NCI-H2196 (cell line): ENCODE measurements around the gene SRRM4.
A peak's percentile ranks its signal among the peaks of the same experiment; 100 is the strongest.
"Not testable (repeated sequence)": the region's sequence is repeated elsewhere in the genome, so short reads cannot be mapped to it uniquely, and the experiment has no call there.

ENCODE experiments used
- DNase-seq: peaks from one replicate; lab custom pipeline; 2025; ENCODE audit not compliant: unreplicated experiment; lab: John Stamatoyannopoulos, UW

Gene SRRM4

DNA sequence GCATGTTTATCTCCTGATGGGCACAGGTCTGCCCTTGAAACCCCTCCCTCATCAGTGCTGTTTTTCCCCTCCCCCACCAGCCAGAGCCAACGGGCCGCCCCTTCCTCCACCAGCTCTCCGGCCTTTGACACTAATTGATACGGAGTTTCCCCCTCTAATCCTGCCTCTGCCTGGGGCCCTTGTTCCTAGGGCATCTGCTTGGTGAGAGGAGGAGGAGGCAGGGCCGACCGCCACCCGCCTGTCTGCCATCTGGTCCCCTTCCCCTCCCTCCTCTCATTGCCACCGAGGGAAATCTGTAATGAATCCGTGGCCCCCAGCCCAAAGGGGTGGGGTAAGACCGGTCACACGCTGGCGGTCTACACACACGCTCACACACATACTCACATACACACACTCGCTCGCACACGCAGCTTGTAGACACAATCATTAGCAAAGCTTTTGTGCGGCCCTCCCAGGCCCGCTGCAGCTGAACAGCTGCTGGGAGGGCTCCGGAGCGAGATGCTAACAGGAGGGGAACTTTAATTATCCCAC is 27.4 kb downstream of the SRRM4 start:
- DNase-seq = no peak

DNA sequence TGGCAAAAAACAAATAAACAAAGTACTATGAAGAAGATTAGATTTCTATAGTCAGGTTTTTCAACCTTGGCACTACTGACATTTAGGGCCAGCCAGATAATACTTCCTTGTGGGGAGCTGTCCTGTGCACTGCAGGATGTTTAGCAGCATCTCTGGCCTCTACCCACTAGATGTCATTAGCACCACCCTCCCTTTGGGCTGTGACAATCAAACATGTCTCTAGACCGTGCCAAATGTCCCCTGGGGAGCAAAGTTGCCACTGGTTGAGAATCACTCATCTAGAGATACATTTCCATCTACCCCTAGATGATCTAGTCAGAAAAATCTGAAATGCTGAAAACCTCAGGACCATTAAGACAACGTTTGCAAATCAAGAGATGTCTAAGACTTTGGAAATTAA is 29.9 kb downstream of the SRRM4 start:
- no peak for DNase-seq

DNA sequence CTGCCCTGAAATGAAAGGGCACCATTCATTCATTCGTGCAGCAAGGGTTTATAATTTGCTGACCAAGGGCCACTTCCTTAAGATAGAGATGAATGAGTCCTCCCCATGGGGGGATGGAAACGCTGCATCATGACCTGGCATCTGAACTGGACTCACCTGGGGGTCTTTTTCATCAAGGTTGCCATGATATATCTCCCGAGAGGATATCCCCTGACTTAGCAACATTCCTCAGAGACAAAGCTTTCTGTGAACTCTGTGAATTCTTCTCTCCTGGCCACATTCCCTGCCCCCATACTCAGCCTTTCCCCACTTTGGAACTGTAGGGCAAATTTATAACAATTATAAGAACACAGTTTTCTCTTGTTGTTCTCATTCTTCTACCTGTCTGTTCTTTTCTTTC is 30.8 kb downstream of the SRRM4 start:
- DNase-seq = no peak

DNA sequence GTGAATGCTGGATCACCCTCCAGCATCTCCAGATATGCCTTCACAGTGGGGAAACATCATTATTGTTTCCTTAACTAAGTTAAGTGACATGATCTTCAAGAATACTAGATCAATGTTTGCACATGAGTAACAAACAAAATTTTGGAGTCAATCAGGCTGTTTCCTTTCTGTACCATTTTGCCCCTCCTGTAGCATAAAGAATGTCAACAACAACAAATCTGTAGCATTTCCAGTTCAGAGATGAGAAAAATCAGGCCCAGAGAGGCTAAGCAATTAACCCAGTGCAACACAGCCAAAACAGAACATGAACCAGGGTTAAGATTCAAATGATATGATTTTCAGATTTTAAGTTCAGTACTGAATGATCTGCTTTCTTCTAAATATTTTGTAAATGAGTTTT is 31.7 kb downstream of the SRRM4 start:
- no peak for DNase-seq

DNA sequence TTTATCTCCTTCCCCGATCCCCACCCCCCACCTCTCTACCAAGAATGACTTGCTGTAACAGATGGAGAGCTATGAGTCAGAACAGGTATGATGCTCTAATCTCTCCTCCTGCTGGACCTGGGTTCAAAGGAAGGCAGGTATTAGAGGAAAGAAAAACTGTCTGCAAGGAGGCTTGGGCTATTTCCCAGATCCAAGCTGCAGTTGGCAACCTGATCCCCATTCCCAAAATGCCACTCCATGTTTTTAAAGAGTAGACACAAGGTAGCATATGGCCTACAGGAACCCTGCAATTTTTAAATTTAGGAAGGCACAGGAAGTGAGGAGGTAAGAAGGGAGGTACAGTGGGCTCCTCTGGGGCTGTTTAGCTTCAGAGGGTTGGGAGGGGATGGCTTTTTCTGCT is 33.0 kb downstream of the SRRM4 start:
- no peak for DNase-seq

DNA sequence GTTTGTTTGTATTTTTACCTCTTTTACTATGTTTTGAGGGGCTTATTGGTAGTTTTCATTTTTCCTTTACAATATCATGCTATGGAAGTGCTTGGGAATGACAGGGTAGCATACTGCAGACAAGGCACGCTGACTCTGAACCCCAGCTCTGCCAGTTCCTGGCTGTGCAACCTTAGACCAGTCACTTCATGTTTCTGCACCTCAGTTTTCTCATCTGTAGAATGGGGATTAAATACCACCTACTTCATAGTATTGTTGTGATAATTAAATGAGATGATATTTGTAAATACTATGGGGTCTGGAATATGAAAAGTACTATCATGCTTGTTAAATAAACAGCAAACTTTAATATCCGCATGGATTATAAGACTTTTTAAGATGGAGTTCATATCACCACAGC is 35.4 kb downstream of the SRRM4 start:
- no peak for DNase-seq

DNA sequence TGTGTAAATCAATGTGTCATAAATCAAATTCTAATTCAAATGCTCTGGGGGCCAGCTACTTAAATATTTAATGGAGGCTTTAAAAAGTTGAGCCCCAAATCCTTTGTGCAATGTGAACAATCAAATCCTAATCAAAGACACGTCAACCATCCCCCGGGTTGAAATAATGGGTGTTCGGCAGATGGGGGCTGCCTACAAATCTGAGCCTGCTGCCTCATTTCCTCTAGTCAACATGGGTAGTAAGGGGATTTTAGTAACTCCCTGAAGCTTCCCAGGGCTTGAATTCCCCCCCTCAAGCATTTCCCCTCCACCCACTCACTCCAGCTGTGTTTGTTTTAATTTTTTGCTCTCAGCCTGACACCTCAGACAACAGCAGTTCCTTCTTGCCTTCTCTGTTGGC is 37.8 kb downstream of the SRRM4 start:
- DNase-seq = no peak

DNA sequence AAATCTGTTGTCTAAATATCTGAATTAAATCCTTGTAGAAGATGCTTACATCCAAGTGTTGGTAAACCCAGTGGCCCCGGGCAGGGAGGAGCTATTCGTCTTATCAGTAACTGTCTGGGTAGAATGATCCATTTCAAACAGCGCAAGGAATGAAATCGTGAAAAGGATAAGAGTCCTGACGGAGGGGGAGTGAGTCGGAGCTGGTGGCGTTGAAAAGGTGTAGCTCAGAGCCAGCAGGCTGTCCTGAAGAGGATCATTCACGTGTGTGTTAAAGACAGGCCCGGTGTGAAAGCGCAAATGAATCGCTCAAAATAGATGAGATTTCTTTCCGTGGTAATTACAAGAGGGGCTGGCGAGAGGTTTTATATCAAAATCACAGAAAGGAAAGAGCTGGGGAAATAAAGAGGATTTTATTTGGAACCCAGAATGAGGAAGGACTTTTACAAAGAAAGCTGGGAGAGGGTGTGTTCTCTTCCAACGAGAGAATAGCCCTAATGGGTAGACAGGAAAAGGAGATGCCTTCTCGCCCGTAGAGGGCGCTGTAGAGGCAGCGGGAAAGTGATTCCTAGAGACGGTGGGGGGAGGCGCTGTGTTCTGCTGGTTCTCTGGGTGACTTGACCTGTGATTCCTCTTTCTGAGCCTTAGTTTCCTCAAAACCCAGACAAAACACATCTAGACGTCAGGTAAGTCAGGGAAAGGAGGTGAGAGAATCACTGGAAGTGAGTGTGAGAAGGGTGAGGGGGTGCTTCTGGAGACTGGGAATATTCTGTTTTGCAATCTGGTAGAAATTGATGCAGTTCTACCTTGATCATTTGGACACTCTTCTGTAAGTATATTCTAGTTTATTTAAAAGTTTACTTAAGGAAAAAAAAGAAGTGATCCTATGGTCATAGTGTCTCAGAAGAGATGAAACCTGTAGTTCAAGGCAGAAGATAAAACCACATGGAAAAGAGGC is 39.3 kb downstream of the SRRM4 start:
- DNase-seq = no peak

DNA sequence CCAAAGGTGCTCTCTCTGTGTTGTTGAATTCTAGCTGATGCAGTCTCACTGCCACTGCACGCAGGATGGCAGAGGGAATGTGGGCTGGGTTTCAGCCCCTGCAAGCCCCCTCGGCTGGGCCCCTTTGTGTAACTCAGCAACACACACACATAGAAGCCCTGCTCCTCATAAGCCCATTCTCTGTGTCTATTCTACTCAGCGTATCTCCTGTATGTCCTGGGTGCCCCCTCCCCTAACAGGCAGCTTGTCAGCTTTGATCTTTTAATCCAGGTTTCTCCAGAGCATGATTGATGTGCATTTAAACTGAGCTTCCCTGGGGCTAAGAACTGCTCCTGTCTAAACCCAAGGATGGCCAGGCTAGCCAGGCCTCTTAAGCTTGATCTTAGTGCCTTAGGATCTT is 43.0 kb downstream of the SRRM4 start:
- no peak for DNase-seq

DNA sequence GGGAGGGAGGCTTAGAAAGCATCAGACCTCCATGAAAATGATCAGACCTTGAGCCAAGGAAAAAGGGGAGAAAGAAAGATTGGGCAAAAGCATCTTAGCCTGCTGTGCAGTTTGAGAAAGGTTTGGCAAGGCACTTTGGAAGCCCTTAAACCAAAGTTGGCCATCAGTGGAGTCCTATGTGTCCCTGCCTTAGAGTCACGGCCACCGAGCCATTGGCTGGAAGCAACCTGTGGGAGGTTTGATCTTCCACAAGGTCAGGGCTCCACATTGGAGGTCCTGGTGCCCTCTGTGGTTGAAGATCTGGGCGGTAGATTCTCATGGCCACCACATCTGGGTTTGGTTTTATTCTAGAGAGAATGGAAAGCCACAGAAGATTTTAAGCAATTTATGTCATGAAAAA is 44.4 kb downstream of the SRRM4 start:
- DNase-seq = no peak

DNA sequence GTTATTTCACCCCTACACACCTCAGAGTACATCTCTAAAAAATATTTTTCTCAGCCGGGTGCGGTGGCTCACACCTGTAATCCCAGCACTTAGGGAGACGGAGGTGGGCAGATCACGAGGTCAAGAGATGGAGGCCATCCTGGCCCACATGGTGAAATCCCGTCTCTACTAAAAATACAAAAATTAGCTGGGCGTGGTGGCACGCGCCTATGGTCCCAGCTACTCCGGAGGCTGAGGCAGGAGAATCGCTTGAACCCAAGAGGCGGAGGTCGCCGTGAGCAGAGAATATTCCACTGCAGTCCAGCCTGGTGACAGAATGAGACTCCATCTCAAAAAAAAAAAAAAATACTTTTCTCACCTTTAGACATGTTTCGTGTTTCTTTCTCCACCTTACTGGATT is 52.0 kb downstream of the SRRM4 start:
- DNase-seq = not testable (repeated sequence)

DNA sequence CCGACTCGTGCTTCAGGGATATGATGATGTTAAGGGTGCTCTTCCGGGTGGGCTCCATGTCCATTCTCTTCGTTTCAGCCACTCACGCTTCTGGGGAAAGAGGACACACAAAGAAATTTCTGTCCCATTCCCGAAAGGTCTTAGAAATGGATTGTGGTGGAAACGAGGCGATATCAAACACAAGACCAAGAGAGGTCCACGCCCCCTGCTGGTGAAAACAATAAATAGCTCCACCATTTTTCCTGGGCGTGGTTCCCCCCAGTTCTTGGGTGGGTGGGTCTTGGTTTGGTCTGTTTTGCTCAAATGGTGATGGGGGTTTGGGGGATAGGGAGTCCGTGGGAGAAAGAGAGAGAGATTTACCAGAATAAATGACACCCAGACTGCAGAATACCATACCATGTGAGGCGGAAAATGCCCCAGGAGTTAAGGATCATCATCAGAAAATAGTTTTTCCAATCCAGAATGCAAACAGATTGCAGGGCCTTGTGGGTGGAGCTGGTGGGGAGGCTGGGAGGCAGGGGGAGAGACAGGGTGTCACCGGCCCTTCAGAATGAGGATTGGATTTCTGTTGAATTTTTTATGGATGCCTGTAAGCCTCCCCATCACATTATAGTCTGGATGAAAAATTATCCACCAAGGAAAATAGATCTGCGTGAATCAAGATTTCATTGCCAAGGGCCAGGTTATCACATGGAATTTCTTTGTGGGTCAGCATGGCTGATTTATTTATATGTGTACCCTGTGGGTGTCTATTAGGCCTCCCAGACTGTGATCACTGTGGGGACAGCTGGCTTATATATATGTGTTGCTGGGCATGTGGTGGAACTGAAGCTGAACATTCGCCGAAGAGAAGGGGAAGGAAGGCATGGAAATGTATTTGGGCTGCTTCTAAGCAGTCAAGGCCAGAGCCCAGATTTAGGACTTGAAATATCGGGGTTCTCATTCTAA is 55.8 kb downstream of the SRRM4 start:
- DNase-seq = peak; percentile 14

DNA sequence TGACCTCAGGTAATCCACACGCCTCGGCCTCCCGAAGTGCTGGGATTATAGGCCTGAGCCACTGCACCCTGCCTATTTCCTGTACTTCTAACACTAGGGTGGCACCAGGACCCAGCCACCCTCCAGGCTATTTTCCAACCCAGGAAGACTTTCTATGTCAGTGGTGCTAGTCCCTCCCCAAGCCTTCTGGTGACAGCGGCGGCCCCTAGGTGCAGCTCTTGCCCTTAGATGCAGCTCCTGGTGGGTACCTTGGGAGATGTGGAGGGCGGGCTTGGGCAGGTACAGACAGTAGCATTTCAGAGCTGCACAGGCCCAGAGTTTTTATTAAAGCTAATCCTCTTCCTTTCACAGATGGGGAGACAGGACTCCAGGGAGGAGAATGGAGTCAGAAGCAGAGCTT is 62.8 kb downstream of the SRRM4 start:
- no peak for DNase-seq

DNA sequence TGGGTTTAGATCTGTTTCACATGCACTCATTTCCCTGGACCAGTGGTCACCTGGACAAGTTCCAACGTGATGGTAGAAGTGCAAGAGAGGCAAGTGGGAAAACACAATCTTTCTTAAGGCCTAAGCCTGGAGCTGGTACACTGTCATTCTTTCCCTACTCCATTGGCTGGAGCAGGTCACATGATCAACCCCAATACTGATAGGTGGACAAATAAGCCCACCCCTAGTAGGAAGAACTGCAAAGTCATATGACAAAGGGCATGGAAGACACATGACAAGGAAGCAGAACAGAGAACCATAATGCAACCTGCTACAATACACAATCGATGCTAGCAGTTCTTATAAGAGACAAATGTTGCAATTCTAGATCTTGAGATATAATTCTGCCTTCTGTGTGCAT is 66.3 kb downstream of the SRRM4 start:
- no peak for DNase-seq

DNA sequence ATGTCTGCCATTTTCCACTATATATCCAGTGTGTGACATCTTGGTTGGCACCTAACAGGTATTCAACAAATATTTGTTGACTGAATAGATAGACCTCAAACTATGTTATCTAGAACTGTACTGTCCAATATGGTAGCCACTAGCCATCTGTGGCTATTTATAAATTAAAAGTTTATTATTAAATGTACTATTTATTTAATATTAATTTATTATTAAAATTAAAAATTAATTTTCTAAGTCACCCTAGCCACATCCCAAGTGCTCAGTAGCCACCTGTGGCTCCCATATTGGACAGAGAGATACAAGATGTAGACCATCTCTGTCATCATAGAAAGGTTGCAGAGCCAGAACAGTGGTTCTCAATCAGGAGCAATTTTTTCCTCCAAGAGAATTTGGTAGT is 69.3 kb downstream of the SRRM4 start:
- no peak for DNase-seq

DNA sequence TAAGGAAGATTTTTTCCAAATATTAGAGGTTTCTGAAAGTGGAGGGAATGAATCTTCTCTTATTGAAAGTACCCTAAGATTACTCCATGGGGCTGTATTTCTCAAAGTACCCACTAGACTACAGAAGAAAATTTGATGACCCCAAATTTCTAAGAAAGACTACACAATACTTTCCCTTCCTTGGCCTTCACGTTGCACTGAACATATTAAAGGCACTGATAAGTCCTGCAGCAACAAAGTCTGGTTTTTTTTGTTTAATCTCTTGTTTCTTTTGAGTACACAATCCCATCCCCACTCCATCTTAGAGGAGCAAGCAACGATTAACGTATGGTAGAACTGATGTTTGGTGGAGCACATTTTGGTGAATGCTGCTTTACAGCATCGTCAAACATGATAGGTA is 70.1 kb downstream of the SRRM4 start:
- no peak for DNase-seq

DNA sequence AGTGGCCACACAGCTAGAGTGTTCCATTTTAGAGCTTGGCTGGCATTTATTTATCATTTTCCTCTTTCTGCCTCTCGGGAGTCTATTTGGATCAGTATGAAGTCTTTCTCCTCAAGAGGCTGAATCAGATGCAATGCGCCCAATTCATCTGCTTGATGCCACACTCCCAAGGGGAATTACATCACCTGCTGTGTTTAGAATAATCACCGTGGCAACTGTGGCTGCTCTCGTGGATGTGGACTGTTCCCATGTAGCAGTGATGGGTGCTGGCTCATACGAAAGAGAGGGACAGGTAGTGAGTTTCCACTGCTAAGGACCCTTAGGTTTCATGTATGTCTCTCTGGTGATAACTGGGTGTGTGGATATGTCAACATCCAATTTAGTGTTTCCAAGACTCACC is 70.7 kb downstream of the SRRM4 start:
- DNase-seq = no peak

DNA sequence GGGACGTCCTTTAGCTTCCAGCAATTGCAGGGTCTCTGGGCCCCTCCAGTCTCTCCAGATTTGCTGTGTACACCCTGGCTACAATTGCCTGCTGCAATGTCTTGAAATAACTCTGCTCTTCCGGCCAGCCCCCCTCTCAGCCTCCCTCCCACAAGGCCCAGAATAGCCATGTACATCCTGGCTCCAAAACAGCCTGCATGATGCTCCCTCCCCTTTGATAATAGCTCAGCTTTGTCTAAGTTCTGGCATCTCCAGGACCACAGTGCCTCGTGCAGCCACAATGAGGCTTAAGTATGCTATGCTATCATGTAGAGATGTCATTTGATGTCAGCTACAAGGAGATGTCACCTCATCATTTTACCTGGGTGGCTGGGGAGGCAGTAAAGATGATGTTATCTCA is 74.6 kb downstream of the SRRM4 start:
- no peak for DNase-seq

DNA sequence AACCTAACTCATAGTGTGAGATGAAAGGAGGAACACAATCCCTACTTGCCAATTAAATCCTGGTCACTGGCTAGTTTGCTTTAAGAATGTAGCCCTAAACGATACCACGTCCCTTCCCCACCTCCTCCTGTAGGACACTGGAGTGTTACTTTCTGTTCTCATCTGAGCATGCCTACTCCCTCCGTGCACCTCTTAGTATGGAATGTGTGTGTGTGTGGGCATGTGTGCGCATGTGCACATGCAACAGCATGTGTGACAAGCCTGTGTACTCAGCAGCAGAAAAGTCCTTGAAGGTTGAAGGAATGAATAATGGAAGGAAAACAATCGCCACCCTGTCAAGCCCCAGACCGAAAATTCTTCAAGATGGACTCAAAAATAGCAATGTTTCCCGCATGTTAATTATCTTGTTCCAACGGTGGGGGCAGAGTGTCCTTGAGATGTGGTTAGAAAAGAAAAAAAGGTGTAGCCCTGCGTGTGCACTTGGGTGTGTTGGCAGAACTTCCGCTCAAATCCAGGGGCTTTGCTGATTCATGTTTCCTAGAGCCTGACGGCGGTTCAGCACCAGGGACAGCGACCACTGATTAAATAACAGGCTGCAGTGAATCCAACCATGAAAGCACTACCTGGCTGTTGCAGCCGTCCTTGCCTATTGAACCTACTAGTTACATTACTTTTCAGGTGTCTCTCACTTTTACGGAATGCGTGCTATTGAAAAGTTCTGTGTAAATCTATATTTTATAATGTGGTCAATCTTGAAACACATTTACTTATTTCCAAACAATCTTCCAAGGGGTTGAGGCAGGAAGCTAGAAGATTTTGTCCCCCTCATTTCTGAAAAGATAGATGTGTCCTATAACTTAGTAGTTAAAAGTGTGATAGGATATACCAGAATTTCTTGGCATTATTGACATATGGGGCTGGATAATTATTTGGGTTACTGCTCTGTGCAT is 79.8 kb downstream of the SRRM4 start:
- no peak for DNase-seq

DNA sequence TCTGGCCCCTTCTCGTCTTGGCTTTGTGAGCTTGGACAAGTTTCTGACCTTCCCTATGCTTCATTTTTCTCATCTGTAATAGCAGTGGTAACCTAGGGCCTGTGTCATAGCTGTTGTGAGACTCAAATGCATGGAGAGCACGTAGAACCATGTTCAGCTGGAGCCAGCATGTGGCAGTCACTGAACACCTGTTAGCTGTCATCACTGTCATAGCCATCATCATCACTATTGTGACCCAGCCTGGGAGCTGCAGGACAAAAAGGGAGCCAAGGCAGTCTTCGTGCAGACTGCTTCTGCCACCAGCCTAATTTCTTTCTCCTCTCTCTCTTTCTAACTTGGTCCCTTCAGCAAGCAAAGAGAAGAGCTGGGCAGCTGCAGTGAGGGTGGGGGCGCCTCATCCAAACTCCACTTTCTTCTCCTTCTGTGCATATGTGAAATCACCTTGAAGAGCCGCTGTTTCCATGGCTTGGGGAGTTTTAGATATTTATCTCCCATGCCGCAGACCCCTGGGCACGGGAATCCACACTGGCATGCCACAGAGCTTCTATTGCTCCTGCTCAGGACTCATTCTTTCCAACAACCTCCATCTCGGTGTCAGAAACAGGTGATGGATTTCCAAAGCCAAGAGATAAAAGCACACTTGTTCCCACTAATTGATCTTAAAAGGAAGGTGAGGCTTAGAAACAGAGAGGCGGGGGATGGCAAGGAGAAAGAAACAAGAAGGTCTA is 87.0 kb downstream of the SRRM4 start:
- no peak for DNase-seq
